SK-N-SH (cell line): ENCODE data around the gene HMGCL.

Experiments used
- EP300 ChIP-seq, 2 experiments: IDR thresholded peaks; 2 replicates each; pipeline versions ENCODE4 v1.4.0 to v1.6.1; 2012; ENCODE audit warnings: borderline replicate concordance in 1 of 2, low read depth in 1 of 2, low read length in 1 of 2
- GATA2 ChIP-seq: sonication (generic); formaldehyde crosslinking; IDR thresholded peaks from 2 replicates; pipeline ENCODE4 v1.5.0; 2020; ENCODE audit warnings: mild to moderate bottlenecking, missing genetic modification reagents
- MEF2A ChIP-seq: IDR thresholded peaks from 2 replicates; pipeline ENCODE4 v1.4.0; 2012; ENCODE audit warnings: low read depth, borderline replicate concordance
- MXI1 ChIP-seq: IDR thresholded peaks from 2 replicates; pipeline ENCODE4 v1.6.1; 2012; ENCODE audit warnings: mild to moderate bottlenecking, low read depth, low read length, improper control_type of control experiment
- POLR2AphosphoS5 ChIP-seq: IDR thresholded peaks from 2 replicates; pipeline ENCODE4 v1.6.1; 2012; ENCODE audit warnings: low read depth, low read length
- REST ChIP-seq: IDR thresholded peaks from 2 replicates; pipeline ENCODE4 v1.6.1; 2012; ENCODE audit warnings: mild to moderate bottlenecking, low read depth, low read length, moderate library complexity
- RXRA ChIP-seq: IDR thresholded peaks from 2 replicates; pipeline ENCODE4 v1.4.0; 2012; ENCODE audit warnings: low read depth, mild to moderate bottlenecking, borderline replicate concordance
- TAF1 ChIP-seq: IDR thresholded peaks from 2 replicates; pipeline ENCODE4 v1.6.1; 2012; ENCODE audit warnings: low read depth, mild to moderate bottlenecking, low read length, moderate library complexity, borderline replicate concordance
- TCF12 ChIP-seq: IDR thresholded peaks from 2 replicates; pipeline ENCODE4 v1.4.0; 2012
- TF ChIP-seq, protein P1 (sequence below): fragments of 200-600 bp; sonication (generic); IDR thresholded peaks from 2 replicates; pipeline ENCODE4 v1.6.1; 2017; ENCODE audit warnings: antibody characterized with exemption, mild to moderate bottlenecking, moderate library complexity
- TF ChIP-seq, protein P2 (sequence below): IDR thresholded peaks from 2 replicates; pipeline ENCODE4 v1.4.0; 2012; ENCODE audit warnings: low read depth
- TF ChIP-seq, protein P3 (sequence below): fragments of 150-350 bp; IDR thresholded peaks from 2 replicates; pipeline ENCODE4 v1.6.1; 2017; ENCODE audit warnings: antibody characterized with exemption, low read length, low read depth, borderline replicate concordance

GRCh38 chr1:23787701-23788100, 37.5 kb downstream of the HMGCL start:
- TF ChIP-seq, protein P1, sequence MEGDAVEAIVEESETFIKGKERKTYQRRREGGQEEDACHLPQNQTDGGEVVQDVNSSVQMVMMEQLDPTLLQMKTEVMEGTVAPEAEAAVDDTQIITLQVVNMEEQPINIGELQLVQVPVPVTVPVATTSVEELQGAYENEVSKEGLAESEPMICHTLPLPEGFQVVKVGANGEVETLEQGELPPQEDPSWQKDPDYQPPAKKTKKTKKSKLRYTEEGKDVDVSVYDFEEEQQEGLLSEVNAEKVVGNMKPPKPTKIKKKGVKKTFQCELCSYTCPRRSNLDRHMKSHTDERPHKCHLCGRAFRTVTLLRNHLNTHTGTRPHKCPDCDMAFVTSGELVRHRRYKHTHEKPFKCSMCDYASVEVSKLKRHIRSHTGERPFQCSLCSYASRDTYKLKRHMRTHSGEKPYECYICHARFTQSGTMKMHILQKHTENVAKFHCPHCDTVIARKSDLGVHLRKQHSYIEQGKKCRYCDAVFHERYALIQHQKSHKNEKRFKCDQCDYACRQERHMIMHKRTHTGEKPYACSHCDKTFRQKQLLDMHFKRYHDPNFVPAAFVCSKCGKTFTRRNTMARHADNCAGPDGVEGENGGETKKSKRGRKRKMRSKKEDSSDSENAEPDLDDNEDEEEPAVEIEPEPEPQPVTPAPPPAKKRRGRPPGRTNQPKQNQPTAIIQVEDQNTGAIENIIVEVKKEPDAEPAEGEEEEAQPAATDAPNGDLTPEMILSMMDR = no peak
- no peak for TF ChIP-seq TAF1
- no peak for TF ChIP-seq REST
- TF ChIP-seq MXI1 = no peak
- no peak for TF ChIP-seq POLR2AphosphoS5
- TF ChIP-seq MEF2A = no peak
- no peak for TF ChIP-seq TCF12
- TF ChIP-seq, protein P2, sequence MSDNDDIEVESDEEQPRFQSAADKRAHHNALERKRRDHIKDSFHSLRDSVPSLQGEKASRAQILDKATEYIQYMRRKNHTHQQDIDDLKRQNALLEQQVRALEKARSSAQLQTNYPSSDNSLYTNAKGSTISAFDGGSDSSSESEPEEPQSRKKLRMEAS = no peak
- no peak for TF ChIP-seq EP300 (IDR thresholded peaks at IDR 0.05; ENCODE audit: borderline replicate concordance in 1 of 2, low read depth in 1 of 2, low read length in 1 of 2)
- no peak for TF ChIP-seq GATA2
- TF ChIP-seq, protein P3, sequence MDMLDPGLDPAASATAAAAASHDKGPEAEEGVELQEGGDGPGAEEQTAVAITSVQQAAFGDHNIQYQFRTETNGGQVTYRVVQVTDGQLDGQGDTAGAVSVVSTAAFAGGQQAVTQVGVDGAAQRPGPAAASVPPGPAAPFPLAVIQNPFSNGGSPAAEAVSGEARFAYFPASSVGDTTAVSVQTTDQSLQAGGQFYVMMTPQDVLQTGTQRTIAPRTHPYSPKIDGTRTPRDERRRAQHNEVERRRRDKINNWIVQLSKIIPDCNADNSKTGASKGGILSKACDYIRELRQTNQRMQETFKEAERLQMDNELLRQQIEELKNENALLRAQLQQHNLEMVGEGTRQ = no peak
- no peak for TF ChIP-seq RXRA
